Liver (tissue), 9 donors: ENCODE measurements around the gene PPP1R16B. TPM values are rescaled to one million over a fixed set of nuclear protein-coding genes. Genes with fewer than 3 reads are reported as not detected.

Experiments
- DNase-seq: peaks from one replicate; pipeline ENCODE4 v3.0.0-alpha.2; 2017; ENCODE audit warnings: low spot score
- H3K27ac ChIP-seq, 2 donors: one replicate each; pipeline ENCODE4 v1.7.0; 2013; ENCODE audit warnings: inconsistent platforms in 2 of 2, low read length in 2 of 2, control low read depth in 1 of 2, low read depth in 1 of 2, mild to moderate bottlenecking in 1 of 2
- H3K27me3 ChIP-seq, 4 donors: one replicate each; pipeline versions ENCODE4 v1.6.1 to v1.7.0; 2013; ENCODE audit warnings: low read length in 3 of 4, inconsistent platforms in 1 of 4, mild to moderate bottlenecking in 1 of 4, moderate library complexity in 1 of 4; ENCODE audit not compliant: control insufficient read depth in 4 of 4, insufficient read depth in 4 of 4
- H3K36me3 ChIP-seq, 4 donors: one replicate each; pipeline versions ENCODE4 v1.6.1 to v1.7.0; 2013; ENCODE audit warnings: low read length in 3 of 4, mild to moderate bottlenecking in 3 of 4, low read depth in 1 of 4, moderate library complexity in 1 of 4; ENCODE audit not compliant: control insufficient read depth in 4 of 4, insufficient read depth in 3 of 4
- H3K4me1 ChIP-seq, 4 donors: one replicate each; pipeline versions ENCODE4 v1.6.1 to v1.7.0; 2013; ENCODE audit warnings: low read length in 3 of 4, mild to moderate bottlenecking in 3 of 4, moderate library complexity in 1 of 4; ENCODE audit not compliant: control insufficient read depth in 4 of 4, insufficient read depth in 4 of 4
- H3K4me3 ChIP-seq, 3 donors: one replicate each; pipeline versions ENCODE4 v1.6.1 to v1.7.0; 2013; ENCODE audit warnings: low read length in 3 of 3, control low read depth in 1 of 3, low read depth in 1 of 3, mild to moderate bottlenecking in 1 of 3
- H3K9ac ChIP-seq, 2 donors: one replicate each; pipeline ENCODE4 v1.7.0; 2013; ENCODE audit warnings: low read length in 2 of 2, mild to moderate bottlenecking in 2 of 2, moderate library complexity in 2 of 2, control low read depth in 1 of 2, low read depth in 1 of 2
- H3K9me3 ChIP-seq, 4 donors: one replicate each; pipeline versions ENCODE4 v1.6.1 to v1.7.0; 2013; ENCODE audit warnings: low read length in 3 of 4; ENCODE audit not compliant: control insufficient read depth in 4 of 4
- ATF3 ChIP-seq: IDR thresholded peaks from 2 replicates; pipeline ENCODE4 v1.6.1; 2016; ENCODE audit warnings: antibody characterized with exemption
- CTCF ChIP-seq: fragments of 150-350 bp; IDR thresholded peaks from 2 replicates; pipeline ENCODE4 v1.5.1; 2017; ENCODE audit warnings: improper control_type of control experiment, low read depth, low read length; ENCODE audit not compliant: missing input control
- EGR1 ChIP-seq, 2 donors: IDR thresholded peaks; 2 replicates each; pipeline ENCODE4 v1.6.1; 2016 to 2018; ENCODE audit warnings: antibody characterized with exemption in 2 of 2, low read depth in 2 of 2
- FOXA1 ChIP-seq: IDR thresholded peaks from 2 replicates; pipeline ENCODE4 v1.6.1; 2016; ENCODE audit warnings: antibody characterized with exemption
- FOXA2 ChIP-seq: IDR thresholded peaks from 2 replicates; pipeline ENCODE4 v1.6.1; 2016; ENCODE audit warnings: antibody characterized with exemption
- GABPA ChIP-seq, 2 donors: IDR thresholded peaks in 1 of 2; conservative IDR thresholded peaks in 1 of 2; 2 replicates each; pipeline ENCODE4 v1.6.1; 2016; ENCODE audit warnings: antibody characterized with exemption in 2 of 2, mild to moderate bottlenecking in 1 of 2, moderate library complexity in 1 of 2
- HNF4A ChIP-seq, 2 donors: conservative IDR thresholded peaks; 2 replicates each; pipeline ENCODE4 v1.6.1; 2016; ENCODE audit warnings: antibody characterized with exemption in 2 of 2, mild to moderate bottlenecking in 2 of 2
- HNF4G ChIP-seq: IDR thresholded peaks from 2 replicates; pipeline ENCODE4 v1.6.1; 2016; ENCODE audit warnings: antibody characterized with exemption
- JUND ChIP-seq, 2 donors: IDR thresholded peaks; 2 replicates each; pipeline ENCODE4 v1.6.1; 2016; ENCODE audit warnings: antibody characterized with exemption in 2 of 2
- MAX ChIP-seq: IDR thresholded peaks from 2 replicates; pipeline ENCODE4 v1.6.1; 2016; ENCODE audit warnings: antibody characterized with exemption
- NR2F2 ChIP-seq: IDR thresholded peaks from 2 replicates; pipeline ENCODE4 v1.6.1; 2016; ENCODE audit warnings: antibody characterized with exemption
- RAD21 ChIP-seq, 2 donors: IDR thresholded peaks; 2 replicates each; pipeline ENCODE4 v1.6.1; 2016; ENCODE audit warnings: antibody characterized with exemption in 2 of 2, mild to moderate bottlenecking in 2 of 2
- REST ChIP-seq: IDR thresholded peaks from 2 replicates; pipeline ENCODE4 v1.6.1; 2016; ENCODE audit warnings: antibody characterized with exemption, mild to moderate bottlenecking
- RXRA ChIP-seq, 2 donors: IDR thresholded peaks; 2 replicates each; pipeline ENCODE4 v1.6.1; 2017 to 2018; ENCODE audit warnings: antibody characterized with exemption in 2 of 2, mild to moderate bottlenecking in 1 of 2
- SP1 ChIP-seq: IDR thresholded peaks from 2 replicates; pipeline ENCODE4 v1.6.1; 2018; ENCODE audit warnings: antibody characterized with exemption, mild to moderate bottlenecking
- TAF1 ChIP-seq: conservative IDR thresholded peaks from 2 replicates; pipeline ENCODE4 v1.6.1; 2016; ENCODE audit warnings: antibody characterized with exemption, mild to moderate bottlenecking
- YY1 ChIP-seq: IDR thresholded peaks from 2 replicates; pipeline ENCODE4 v1.6.1; 2016; ENCODE audit warnings: antibody characterized with exemption, mild to moderate bottlenecking
- ZBTB33 ChIP-seq: IDR thresholded peaks from 2 replicates; pipeline ENCODE4 v1.6.1; 2016; ENCODE audit warnings: antibody characterized with exemption
- WGBS: extraction: QIAGEN DNeasy Blood & Tissue Kit; methylation state at CpG from one replicate; pipeline ENCODE4 v1.1.7; 2013; 5-methylcytosine and 5-hydroxymethylcytosine counted together
- polyA plus RNA-seq, 2 donors: library from polyadenylated mRNA; stranded (reverse) in 1 of 2; unstranded in 1 of 2; fragments of 200-250 nt in 1 of 2; fragments of >200 nt in 1 of 2; fragmentation: Nextera tagmentation in 1 of 2; extraction: Ambion mirVana in 1 of 2; gene quantifications; one replicate each; pipeline versions ENCODE4 v1.2.1 to v1.2.3, GENCODE V29; 2013 to 2015
- total RNA-seq, 2 donors: library from RNA; depleted of rRNA; stranded (reverse); fragments of >200 nt; gene quantifications; one replicate each; pipeline ENCODE4 v1.2.3, GENCODE V29; 2014
- donor health status: healthy.
- donor health status: healthy.
- donor health status: healthy.
- donor health status: healthy.
- donor health status: healthy.

Gene PPP1R16B
- total and polyA plus RNA-seq, 4 donors: 0.84 to 5.7 (median 1.2) TPM

- H3K4me3 ChIP-seq: no peak overlapping the region
- no peaks in the 10 kb centered on the region for H3K36me3 ChIP-seq
- WGBS: 83% methylated on average over 2 of the region's 2 CpGs
- H3K4me1 ChIP-seq: no peaks in the 10 kb centered on the region
- TF ChIP-seq HNF4G: no peak
- no peak for TF ChIP-seq JUND (IDR thresholded peaks at IDR 0.05)
- TF ChIP-seq RXRA (IDR thresholded peaks at IDR 0.05): no peak
- no peak for TF ChIP-seq MAX
- TF ChIP-seq ZBTB33: no peak
- no peak for TF ChIP-seq SP1
- no peak for TF ChIP-seq EGR1 (IDR thresholded peaks at IDR 0.05; ENCODE audit: low read depth in 2 of 2)
- TF ChIP-seq TAF1: no peak
- TF ChIP-seq ATF3: no peak
- TF ChIP-seq FOXA1: no peak
- TF ChIP-seq CTCF: no peak
- no peak for TF ChIP-seq GABPA (IDR thresholded peaks at IDR 0.05 in 1 of 2, conservative IDR thresholded peaks at IDR 0.05 in 1 of 2)
- TF ChIP-seq HNF4A (conservative IDR thresholded peaks at IDR 0.05): no peak
- TF ChIP-seq NR2F2: no peak
- no peak for TF ChIP-seq FOXA2
- no peaks in the 10 kb centered on the region for H3K27me3 ChIP-seq
- H3K9me3 ChIP-seq: no peaks in the 10 kb centered on the region
- DNase-seq: no peak
- H3K27ac ChIP-seq: no peak overlapping the region
- no peak overlapping the region for H3K9ac ChIP-seq
These were observed 51.1 kb downstream of the PPP1R16B start for GRCh38 chr20:38856570-38856969.

GRCh38 chr20:38857703-38858102 lies 52.2 kb downstream of the PPP1R16B start:
- DNase-seq: no peak
- Histone ChIP-seq H3K36me3 (no peaks in the 10 kb centered on the region), H3K27me3 (no peaks in the 10 kb centered on the region), H3K27ac (no peak overlapping the region), H3K4me3 (no peak overlapping the region), H3K9me3 (no peaks in the 10 kb centered on the region), H3K9ac (no peak overlapping the region), H3K4me1 (no peaks in the 10 kb centered on the region)
- 83% methylated on average over 7 of the region's 7 CpGs for WGBS
- TF ChIP-seq FOXA1: no peak
- TF ChIP-seq TAF1: no peak
- TF ChIP-seq EGR1 (IDR thresholded peaks at IDR 0.05; ENCODE audit: low read depth in 2 of 2): no peak
- no peak for TF ChIP-seq NR2F2
- TF ChIP-seq CTCF: no peak
- TF ChIP-seq HNF4A (conservative IDR thresholded peaks at IDR 0.05): no peak
- no peak for TF ChIP-seq ATF3
- TF ChIP-seq ZBTB33: no peak
- TF ChIP-seq RAD21 (IDR thresholded peaks at IDR 0.05): no peak
- no peak for TF ChIP-seq FOXA2
- no peak for TF ChIP-seq REST
- TF ChIP-seq GABPA (IDR thresholded peaks at IDR 0.05 in 1 of 2, conservative IDR thresholded peaks at IDR 0.05 in 1 of 2): no peak
- no peak for TF ChIP-seq YY1
- TF ChIP-seq MAX: no peak
- TF ChIP-seq RXRA (IDR thresholded peaks at IDR 0.05): no peak
- TF ChIP-seq SP1: no peak
- no peak for TF ChIP-seq JUND (IDR thresholded peaks at IDR 0.05)
- no peak for TF ChIP-seq HNF4G
